OCI-M1 (cell line): Measurements from ENCODE around the gene GABRA5.
"Not testable (repeated sequence)": the region's sequence is repeated elsewhere in the genome, so short reads cannot be mapped to it uniquely, and the experiment has no call there.

Experiments
- DNase-seq: peaks from one replicate; lab custom pipeline; 2025; lab: John Stamatoyannopoulos, UW

GABRA5 gene

GRCh38 chr15:26866298-26867199 is at the start of gene GABRA5:
Gene GABRA5, plus strand, starts transcription at chr15:26867062. Its CDS starts 2,187 bp downstream, at chr15:26869249.
- no peak for DNase-seq

GRCh38 chr15:26831191-26831590 is 35.7 kb upstream of the GABRA5 start:
- DNase-seq = not testable (repeated sequence)

GRCh38 chr15:26831951-26832350 is 34.9 kb upstream of the GABRA5 start:
- no peak for DNase-seq

- DNase-seq = peak; percentile 4
These were observed 28.0 kb upstream of the GABRA5 start for GRCh38 chr15:26838742-26839460.

- no peak for DNase-seq
These were observed 25.3 kb upstream of the GABRA5 start for GRCh38 chr15:26841514-26841913.

GRCh38 chr15:26841941-26842340 is 24.9 kb upstream of the GABRA5 start:
- no peak for DNase-seq

- no peak for DNase-seq
These were observed 24.5 kb upstream of the GABRA5 start for GRCh38 chr15:26842391-26842790.

GRCh38 chr15:26844901-26845300 is 22.0 kb upstream of the GABRA5 start:
- no peak for DNase-seq

GRCh38 chr15:26848498-26848897 is 18.4 kb upstream of the GABRA5 start:
- peak; percentile 18 for DNase-seq

- no peak for DNase-seq
These were observed 16.7 kb upstream of the GABRA5 start for GRCh38 chr15:26850161-26850560.

GRCh38 chr15:26852980-26853379 is 13.9 kb upstream of the GABRA5 start:
- DNase-seq = no peak

GRCh38 chr15:26854435-26854834 is 12.4 kb upstream of the GABRA5 start:
- DNase-seq = no peak

- DNase-seq = peak; percentile 59
These were observed 2.1 kb upstream of the GABRA5 start for GRCh38 chr15:26864664-26865191.

- DNase-seq = no peak
These were observed 542 bp downstream of the GABRA5 start for GRCh38 chr15:26867200-26868007.

GRCh38 chr15:26868029-26868685 is 1.3 kb downstream of the GABRA5 start:
- no peak for DNase-seq

GRCh38 chr15:26869628-26870027 is 2.8 kb downstream of the GABRA5 start:
- DNase-seq = no peak

GRCh38 chr15:26870346-26870745 is 3.5 kb downstream of the GABRA5 start:
- DNase-seq = no peak

- no peak for DNase-seq
These were observed 5.3 kb downstream of the GABRA5 start for GRCh38 chr15:26872206-26872605.

- DNase-seq = peak; percentile 3
These were observed 7.0 kb downstream of the GABRA5 start for GRCh38 chr15:26873846-26874245.

GRCh38 chr15:26874774-26875475 is 8.1 kb downstream of the GABRA5 start:
- no peak for DNase-seq

GRCh38 chr15:26875476-26875850 is 8.6 kb downstream of the GABRA5 start:
- no peak for DNase-seq
